Sigmoid colon (tissue), 4 donors: Measurements from ENCODE around the gene ARL5B.
"Not testable (repeated sequence)": the region's sequence is repeated elsewhere in the genome, so short reads cannot be mapped to it uniquely, and the experiment has no call there.

Experiments
- CTCF ChIP-seq, 4 experiments: fragments of 450-650 bp in 3 of 4; fragments of 200-600 bp in 1 of 4; IDR thresholded peaks; one replicate each; pipeline ENCODE4 v1.5.1; 2016 to 2019; ENCODE audit warnings: antibody characterized with exemption in 4 of 4, mild to moderate bottlenecking in 3 of 4, moderate library complexity in 2 of 4
- EP300 ChIP-seq, 4 donors: sonication (generic); formaldehyde crosslinking; IDR thresholded peaks; one replicate each; pipeline ENCODE4 v1.6.1; 2017; ENCODE audit warnings: antibody characterized with exemption in 4 of 4
- POLR2A ChIP-seq, 2 donors: fragments of 450-650 bp; IDR thresholded peaks; one replicate each; pipeline ENCODE4 v1.6.1; 2016; ENCODE audit warnings: antibody characterized with exemption in 2 of 2, mild to moderate bottlenecking in 2 of 2, moderate library complexity in 2 of 2
- POLR2AphosphoS5 ChIP-seq, 4 donors: sonication (generic); formaldehyde crosslinking; IDR thresholded peaks; one replicate each; pipeline ENCODE4 v1.6.1; 2017; ENCODE audit warnings: antibody characterized with exemption in 4 of 4

GRCh38 chr10:18627452-18628018 lies 31.7 kb upstream of the ARL5B start:
- peak in 1 of 4 donors; percentile 24 for TF ChIP-seq POLR2AphosphoS5 (IDR thresholded peaks at IDR 0.05)
- not testable (repeated sequence) for TF ChIP-seq POLR2A, CTCF, EP300 (IDR thresholded peaks at IDR 0.05)
